ENCODE measurements around the gene CCDC194. TPM values are rescaled to one million over a fixed set of nuclear protein-coding genes. Genes with fewer than 3 reads are reported as not detected.
A peak's percentile ranks its signal among the peaks of the same experiment; 100 is the strongest.

CCDC194 gene
- total RNA-seq, 1 experiment from 2014 or later: 0.37 TPM

GRCh38 chr19:17359905-17360800, 33.8 kb downstream of the CCDC194 start:
- H3K4me3 Mint-ChIP-seq (ENCODE audit: unreplicated experiment): no peak overlapping the region
- H3K4me1 Mint-ChIP-seq (ENCODE audit: insufficient read depth, unreplicated experiment): peaks cover 18% of the 10 kb centered on the region
- peaks cover 6% of the 10 kb centered on the region for H3K36me3 Mint-ChIP-seq (ENCODE audit: insufficient read depth, unreplicated experiment)
- POLR2A ChIA-PET: no interaction called here
- CTCF ChIA-PET: interaction anchor here (0.7 to 1.2 kb wide), 2 partner anchors 25 to 71 kb away, joined by 3 read pairs; no protein-coding TSS in a partner anchor
- no peak overlapping the region for H3K27ac Mint-ChIP-seq (ENCODE audit: low read depth, unreplicated experiment)
- no peaks in the 10 kb centered on the region for H3K27me3 Mint-ChIP-seq (ENCODE audit: insufficient read depth, unreplicated experiment)
- H3K9me3 Mint-ChIP-seq (ENCODE audit: unreplicated experiment): no peaks in the 10 kb centered on the region
- TF ChIP-seq CTCF (IDR thresholded peaks at IDR 0.05; ENCODE audit: unreplicated experiment): no peak
- BruUV-seq (replicated peaks): no TSS peak
- intact Hi-C loops (cut with micrococcal nuclease): no loop called here
- DNase-seq (ENCODE audit: unreplicated experiment): no peak

GRCh38 chr19:17358395-17358794, 35.6 kb downstream of the CCDC194 start:
- intact Hi-C loops (cut with micrococcal nuclease): no loop called here
- CTCF ChIA-PET: interaction anchor here (0.5 to 2.5 kb wide), 6 partner anchors 13 to 1490 kb away, joined by 3 to 11 read pairs (median 3); partner anchors contain the start of genes HAUS8 and MYO9B

GRCh38 chr19:17357724-17358123, 36.3 kb downstream of the CCDC194 start:
- Mint-ChIP-seq H3K36me3 (ENCODE audit: insufficient read depth, unreplicated experiment) (peaks cover 6% of the 10 kb centered on the region), H3K4me1 (ENCODE audit: insufficient read depth, unreplicated experiment) (peaks cover 18% of the 10 kb centered on the region), H3K4me3 (ENCODE audit: unreplicated experiment) (no peak overlapping the region), H3K27ac (ENCODE audit: low read depth, unreplicated experiment) (peak overlapping the region; percentile 66), H3K27me3 (ENCODE audit: insufficient read depth, unreplicated experiment) (no peaks in the 10 kb centered on the region), H3K9me3 (ENCODE audit: unreplicated experiment) (no peaks in the 10 kb centered on the region)
- peak; percentile 58 for DNase-seq (ENCODE audit: unreplicated experiment)
- ChIA-PET CTCF (interaction anchor here (0.5 to 2.5 kb wide), 6 partner anchors 12 to 282 kb away, joined by 3 to 11 read pairs (median 3); partner anchors contain the start of genes HAUS8 and MYO9B), POLR2A (interaction anchor here (0.6 to 1.5 kb wide), 3 partner anchors 107 to 216 kb away, joined by 3 read pairs; no protein-coding TSS in a partner anchor)
- no TSS peak for BruUV-seq (replicated peaks)
- intact Hi-C loops (cut with micrococcal nuclease): no loop called here
- TF ChIP-seq CTCF (IDR thresholded peaks at IDR 0.05; ENCODE audit: unreplicated experiment): no peak

More at GRCh38 chr19:17358395-17358794, 35.6 kb downstream of the CCDC194 start:
- peaks cover 18% of the 10 kb centered on the region for H3K4me1 Mint-ChIP-seq (ENCODE audit: insufficient read depth, unreplicated experiment)
- peak; percentile 93 for DNase-seq (ENCODE audit: unreplicated experiment)
- POLR2A ChIA-PET: interaction anchor here (0.6 to 1.5 kb wide), 3 partner anchors 106 to 215 kb away, joined by 3 read pairs; no protein-coding TSS in a partner anchor
- no peaks in the 10 kb centered on the region for H3K27me3 Mint-ChIP-seq (ENCODE audit: insufficient read depth, unreplicated experiment)
- TF ChIP-seq CTCF (IDR thresholded peaks at IDR 0.05; ENCODE audit: unreplicated experiment): no peak
- no TSS peak for BruUV-seq (replicated peaks)
- no peak overlapping the region for H3K4me3 Mint-ChIP-seq (ENCODE audit: unreplicated experiment)
- H3K36me3 Mint-ChIP-seq (ENCODE audit: insufficient read depth, unreplicated experiment): peaks cover 6% of the 10 kb centered on the region
- H3K9me3 Mint-ChIP-seq (ENCODE audit: unreplicated experiment): no peaks in the 10 kb centered on the region
- peak overlapping the region; percentile 43 for H3K27ac Mint-ChIP-seq (ENCODE audit: low read depth, unreplicated experiment)

- TF ChIP-seq CTCF (IDR thresholded peaks at IDR 0.05; ENCODE audit: unreplicated experiment): no peak
- CTCF ChIA-PET: interaction anchor here (0.6 to 2.5 kb wide), 5 partner anchors 9 to 281 kb away, joined by 3 to 11 read pairs (median 3); partner anchors contain the start of genes HAUS8 and MYO9B
Observed at GRCh38 chr19:17357078-17357666, 36.8 kb downstream of the CCDC194 start.

More at GRCh38 chr19:17357078-17357666, 36.8 kb downstream of the CCDC194 start:
- Mint-ChIP-seq H3K27ac (ENCODE audit: low read depth, unreplicated experiment) (peak overlapping the region; percentile 66), H3K4me1 (ENCODE audit: insufficient read depth, unreplicated experiment) (peaks cover 18% of the 10 kb centered on the region), H3K27me3 (ENCODE audit: insufficient read depth, unreplicated experiment) (no peaks in the 10 kb centered on the region), H3K9me3 (ENCODE audit: unreplicated experiment) (no peaks in the 10 kb centered on the region), H3K36me3 (ENCODE audit: insufficient read depth, unreplicated experiment) (peaks cover 6% of the 10 kb centered on the region), H3K4me3 (ENCODE audit: unreplicated experiment) (no peak overlapping the region)
- intact Hi-C loops (cut with micrococcal nuclease): no loop called here
- peak; percentile 77 for DNase-seq (ENCODE audit: unreplicated experiment)
- no TSS peak for BruUV-seq (replicated peaks)
- POLR2A ChIA-PET: interaction anchor here (1.1 to 1.5 kb wide), 2 partner anchors 20 to 114 kb away, joined by 3 read pairs; no protein-coding TSS in a partner anchor
